Neural progenitor cell (in vitro differentiated cells): ENCODE data around the gene BCAS1.

Experiments
- EZH2 ChIP-seq: fragments of 200-600 bp; sonication (generic); IDR thresholded peaks from 2 replicates; pipeline ENCODE4 v1.6.1; 2017; ENCODE audit warnings: antibody characterized with exemption, mild to moderate bottlenecking, moderate library complexity
- EZH2phosphoT487 ChIP-seq: fragments of 200-600 bp; sonication (generic); IDR thresholded peaks from 2 replicates; pipeline ENCODE4 v1.6.1; 2017; ENCODE audit warnings: antibody characterized with exemption
- TF ChIP-seq, protein P1 (sequence below): fragments of 200-600 bp; sonication (generic); IDR thresholded peaks from 2 replicates; pipeline ENCODE4 v1.5.1; 2017; ENCODE audit warnings: antibody characterized with exemption, mild to moderate bottlenecking

DNA sequence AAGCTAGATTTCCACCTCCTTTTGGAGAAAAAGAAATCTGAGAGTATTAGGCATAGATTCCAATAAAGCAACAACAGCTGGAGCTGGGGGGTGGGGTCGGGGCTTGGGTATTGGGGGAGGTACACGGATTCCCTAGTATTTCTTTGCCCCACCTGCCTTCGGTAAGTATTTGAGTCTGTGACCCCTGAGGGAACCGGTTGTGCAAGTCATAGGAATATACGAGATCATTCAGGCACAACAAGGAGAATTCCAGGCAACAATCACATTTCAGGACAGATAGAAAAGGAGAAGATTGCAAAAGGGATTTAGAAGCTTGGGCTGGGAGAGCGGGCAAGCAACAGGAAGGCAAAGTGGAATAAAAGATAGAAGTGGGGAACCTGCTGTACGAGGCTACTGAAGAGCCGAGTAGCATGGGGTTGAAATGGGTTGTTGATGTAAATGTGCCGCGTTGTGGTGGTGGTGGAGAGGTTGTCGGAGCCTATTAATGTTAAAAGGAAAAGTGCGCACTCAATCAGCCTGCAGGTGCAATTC lies 148.9 kb downstream of the BCAS1 start:
- TF ChIP-seq, protein P1, sequence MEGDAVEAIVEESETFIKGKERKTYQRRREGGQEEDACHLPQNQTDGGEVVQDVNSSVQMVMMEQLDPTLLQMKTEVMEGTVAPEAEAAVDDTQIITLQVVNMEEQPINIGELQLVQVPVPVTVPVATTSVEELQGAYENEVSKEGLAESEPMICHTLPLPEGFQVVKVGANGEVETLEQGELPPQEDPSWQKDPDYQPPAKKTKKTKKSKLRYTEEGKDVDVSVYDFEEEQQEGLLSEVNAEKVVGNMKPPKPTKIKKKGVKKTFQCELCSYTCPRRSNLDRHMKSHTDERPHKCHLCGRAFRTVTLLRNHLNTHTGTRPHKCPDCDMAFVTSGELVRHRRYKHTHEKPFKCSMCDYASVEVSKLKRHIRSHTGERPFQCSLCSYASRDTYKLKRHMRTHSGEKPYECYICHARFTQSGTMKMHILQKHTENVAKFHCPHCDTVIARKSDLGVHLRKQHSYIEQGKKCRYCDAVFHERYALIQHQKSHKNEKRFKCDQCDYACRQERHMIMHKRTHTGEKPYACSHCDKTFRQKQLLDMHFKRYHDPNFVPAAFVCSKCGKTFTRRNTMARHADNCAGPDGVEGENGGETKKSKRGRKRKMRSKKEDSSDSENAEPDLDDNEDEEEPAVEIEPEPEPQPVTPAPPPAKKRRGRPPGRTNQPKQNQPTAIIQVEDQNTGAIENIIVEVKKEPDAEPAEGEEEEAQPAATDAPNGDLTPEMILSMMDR: no peak
- TF ChIP-seq EZH2: no peak
- no peak for TF ChIP-seq EZH2phosphoT487
